ENCODE results near the gene PWP1. TPM values are rescaled to one million over a fixed set of nuclear protein-coding genes. Genes with fewer than 3 reads are reported as not detected.
A peak's percentile ranks its signal among the peaks of the same experiment; 100 is the strongest.
"Not testable (repeated sequence)": the region's sequence is repeated elsewhere in the genome, so short reads cannot be mapped to it uniquely, and the experiment has no call there.

The PWP1 gene
- total RNA-seq, 1 donor from 2014 or later = 39.1 TPM

DNA sequence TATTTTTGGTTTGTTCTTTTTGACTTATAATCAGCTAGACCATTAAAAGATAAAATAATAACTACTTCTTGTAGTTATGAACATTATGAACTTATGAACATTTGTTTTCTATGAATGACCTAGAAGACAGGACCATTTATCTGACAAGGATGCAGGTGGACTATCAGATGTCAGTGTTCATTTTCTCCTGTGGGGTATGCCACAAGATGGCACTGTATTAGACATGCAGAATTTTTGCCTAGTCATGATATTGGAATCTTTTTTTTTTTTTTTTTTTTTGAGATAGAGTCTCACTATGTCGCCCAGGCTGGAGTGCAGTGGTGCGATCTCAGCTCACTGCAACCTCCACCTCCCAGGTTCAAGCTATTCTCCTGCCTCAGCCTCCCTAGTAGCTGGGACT is 10.2 kb downstream of the PWP1 start:
- H3K9me3 Mint-ChIP-seq (ENCODE audit: unreplicated experiment); H3K4me1 Mint-ChIP-seq (ENCODE audit: unreplicated experiment); DNase-seq (ENCODE audit: extremely low spot score, unreplicated experiment); H3K4me3 Mint-ChIP-seq (ENCODE audit: unreplicated experiment); H3K27me3 Mint-ChIP-seq (ENCODE audit: unreplicated experiment): not testable (repeated sequence)
- Mint-ChIP-seq H3K36me3 (ENCODE audit: unreplicated experiment) (peaks cover 67% of the 10 kb centered on the region), H3K27ac (ENCODE audit: unreplicated experiment) (peak overlapping the region; percentile 63)
- peak; percentile 42 for TF ChIP-seq CTCF (IDR thresholded peaks at IDR 0.05)

DNA sequence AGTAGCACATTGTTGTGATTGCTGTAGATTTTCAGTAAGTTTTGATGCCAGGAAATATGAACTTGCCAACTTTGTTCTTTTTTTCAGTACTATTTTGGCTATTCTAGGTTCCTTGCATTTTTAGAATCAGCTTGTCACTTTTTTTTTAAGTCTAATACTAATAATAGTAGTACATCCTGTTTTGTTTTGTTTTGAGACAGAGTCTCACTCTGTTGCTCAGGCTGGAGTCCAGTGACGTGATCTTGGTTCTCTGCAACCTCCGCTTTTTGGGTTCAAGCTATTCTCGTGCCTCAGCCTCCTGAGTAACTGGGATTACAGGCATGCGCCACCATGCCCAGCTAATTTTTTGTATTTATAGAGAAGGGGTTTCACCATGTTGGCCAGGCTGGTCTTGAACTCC is 16.5 kb downstream of the PWP1 start:
- no peak for TF ChIP-seq CTCF (IDR thresholded peaks at IDR 0.05)
- Mint-ChIP-seq H3K4me1 (ENCODE audit: unreplicated experiment) (no peaks in the 10 kb centered on the region), H3K9me3 (ENCODE audit: unreplicated experiment) (peaks cover 5% of the 10 kb centered on the region), H3K36me3 (ENCODE audit: unreplicated experiment) (peaks cover 78% of the 10 kb centered on the region), H3K27me3 (ENCODE audit: unreplicated experiment) (no peaks in the 10 kb centered on the region), H3K27ac (ENCODE audit: unreplicated experiment) (no peak overlapping the region), H3K4me3 (ENCODE audit: unreplicated experiment) (no peak overlapping the region)
- DNase-seq (ENCODE audit: extremely low spot score, unreplicated experiment) = no peak

DNA sequence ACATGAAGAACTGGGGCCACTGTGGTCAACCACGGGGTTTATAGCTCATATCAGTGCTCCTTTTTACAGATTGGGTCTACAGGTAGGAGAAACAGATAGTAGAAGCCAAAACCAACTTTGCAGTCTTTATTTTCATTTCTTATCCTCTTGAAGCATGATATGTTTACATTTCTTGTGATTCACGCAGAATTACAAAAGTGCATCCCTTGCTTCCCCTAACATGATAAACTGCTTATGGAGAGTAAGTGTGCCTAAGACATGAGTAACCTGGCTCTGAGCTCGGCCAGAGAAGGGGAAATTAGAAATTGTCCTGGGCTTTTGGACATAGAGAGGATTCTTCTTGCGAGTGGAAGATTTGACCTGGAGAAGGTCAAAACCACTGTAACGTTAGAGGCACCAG is 18.4 kb downstream of the PWP1 start:
- Mint-ChIP-seq H3K36me3 (ENCODE audit: unreplicated experiment) (peaks cover 87% of the 10 kb centered on the region), H3K27ac (ENCODE audit: unreplicated experiment) (no peak overlapping the region), H3K4me1 (ENCODE audit: unreplicated experiment) (no peaks in the 10 kb centered on the region), H3K4me3 (ENCODE audit: unreplicated experiment) (no peak overlapping the region), H3K27me3 (ENCODE audit: unreplicated experiment) (no peaks in the 10 kb centered on the region), H3K9me3 (ENCODE audit: unreplicated experiment) (peaks cover 5% of the 10 kb centered on the region)
- TF ChIP-seq CTCF (IDR thresholded peaks at IDR 0.05) = no peak
- DNase-seq (ENCODE audit: extremely low spot score, unreplicated experiment) = no peak

GRCh38 chr12:107705522-107705921 is 19.9 kb downstream of the PWP1 start:
- H3K27ac Mint-ChIP-seq (ENCODE audit: unreplicated experiment); H3K4me3 Mint-ChIP-seq (ENCODE audit: unreplicated experiment); H3K27me3 Mint-ChIP-seq (ENCODE audit: unreplicated experiment); DNase-seq (ENCODE audit: extremely low spot score, unreplicated experiment); H3K9me3 Mint-ChIP-seq (ENCODE audit: unreplicated experiment); H3K4me1 Mint-ChIP-seq (ENCODE audit: unreplicated experiment): not testable (repeated sequence)
- H3K36me3 Mint-ChIP-seq (ENCODE audit: unreplicated experiment) = peaks cover 83% of the 10 kb centered on the region

- H3K36me3 Mint-ChIP-seq (ENCODE audit: unreplicated experiment) = peaks cover 46% of the 10 kb centered on the region
- no peaks in the 10 kb centered on the region for H3K4me1 Mint-ChIP-seq (ENCODE audit: unreplicated experiment)
Measured at GRCh38 chr12:107715780-107716179, 30.2 kb downstream of the PWP1 start.

More at GRCh38 chr12:107715780-107716179, 30.2 kb downstream of the PWP1 start:
- DNase-seq (ENCODE audit: extremely low spot score, unreplicated experiment) = no peak
- no peak for TF ChIP-seq CTCF (IDR thresholded peaks at IDR 0.05)
- H3K9me3 Mint-ChIP-seq (ENCODE audit: unreplicated experiment) = peaks cover 3% of the 10 kb centered on the region
- no peaks in the 10 kb centered on the region for H3K27me3 Mint-ChIP-seq (ENCODE audit: unreplicated experiment)
- no peak overlapping the region for H3K4me3 Mint-ChIP-seq (ENCODE audit: unreplicated experiment)
- no peak overlapping the region for H3K27ac Mint-ChIP-seq (ENCODE audit: unreplicated experiment)
